BE2C (cell line): Measurements from ENCODE around the gene IGFBP5.

Experiments used
- DNase-seq: peaks from one replicate; pipeline ENCODE4 v3.0.0-alpha.2; 2020
- H3K27me3 ChIP-seq: fragments of 250-450 bp; sonication (Bioruptor Pico); 2 replicates; pipeline ENCODE4 v1.5.1; 2020; ENCODE audit warnings: mild to moderate bottlenecking
- H3K36me3 ChIP-seq: fragments of 250-450 bp; sonication (Bioruptor Pico); 2 replicates; pipeline ENCODE4 v1.5.1; 2020; ENCODE audit warnings: mild to moderate bottlenecking
- H3K4me1 ChIP-seq: fragments of 250-450 bp; sonication (Bioruptor Pico); 2 replicates; pipeline ENCODE4 v1.5.1; 2020
- H3K4me3 ChIP-seq: 2 replicates; pipeline ENCODE4 v1.5.1; 2011; ENCODE audit warnings: low read depth, low read length
- H3K9me3 ChIP-seq: fragments of 250-450 bp; sonication (Bioruptor Pico); 2 replicates; pipeline ENCODE4 v1.5.1; 2020
- TF ChIP-seq, protein P1 (sequence below): IDR thresholded peaks from 2 replicates; pipeline ENCODE4 v1.5.1; 2012; ENCODE audit warnings: mild to moderate bottlenecking, low read depth, low read length

The IGFBP5 gene

DNA sequence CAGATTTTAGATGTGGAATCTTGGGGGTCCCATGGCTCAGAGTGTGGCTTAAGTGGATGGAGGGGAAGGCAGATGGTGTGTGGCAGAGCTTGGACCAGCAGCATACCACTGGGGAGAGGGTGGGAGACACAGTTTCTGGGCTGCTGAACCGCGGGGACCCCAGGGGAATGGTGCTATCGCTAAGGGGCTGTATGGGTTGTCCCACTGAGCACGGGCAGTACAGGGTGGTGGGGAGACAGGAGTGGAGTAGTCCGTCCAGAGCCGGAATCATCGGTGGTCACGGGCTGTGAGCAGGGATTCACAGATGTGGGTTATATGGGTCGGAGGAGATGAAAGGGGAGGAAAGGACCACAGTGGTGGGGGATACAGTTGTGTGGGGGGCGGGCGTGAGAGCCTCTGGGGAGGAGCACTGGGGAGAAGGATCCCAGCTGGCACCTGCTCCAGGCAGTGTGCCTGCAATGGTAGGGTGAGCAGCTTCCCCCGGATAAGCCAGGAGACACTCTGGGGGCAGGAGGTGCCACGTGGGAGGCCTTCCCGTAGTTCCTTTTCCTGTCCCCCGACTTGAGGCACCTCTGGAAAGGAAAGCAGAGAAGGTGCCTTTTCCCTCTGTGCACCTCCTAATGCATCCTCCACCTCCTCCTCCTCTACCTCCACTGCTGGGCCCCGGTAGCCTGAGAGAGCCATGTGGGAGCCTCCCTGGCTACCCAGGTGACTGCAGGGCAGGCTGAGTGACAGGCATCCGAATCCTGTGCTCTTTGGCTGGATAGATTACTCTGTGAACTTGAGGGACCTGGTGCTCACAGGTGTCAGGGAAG lies 24.9 kb downstream of the IGFBP5 start:
- Histone ChIP-seq H3K4me1 (peaks cover 10% of the 10 kb centered on the region), H3K27me3 (no peaks in the 10 kb centered on the region), H3K9me3 (no peaks in the 10 kb centered on the region), H3K4me3 (no peak overlapping the region), H3K36me3 (no peaks in the 10 kb centered on the region)
- no peak for DNase-seq
- TF ChIP-seq, protein P1, sequence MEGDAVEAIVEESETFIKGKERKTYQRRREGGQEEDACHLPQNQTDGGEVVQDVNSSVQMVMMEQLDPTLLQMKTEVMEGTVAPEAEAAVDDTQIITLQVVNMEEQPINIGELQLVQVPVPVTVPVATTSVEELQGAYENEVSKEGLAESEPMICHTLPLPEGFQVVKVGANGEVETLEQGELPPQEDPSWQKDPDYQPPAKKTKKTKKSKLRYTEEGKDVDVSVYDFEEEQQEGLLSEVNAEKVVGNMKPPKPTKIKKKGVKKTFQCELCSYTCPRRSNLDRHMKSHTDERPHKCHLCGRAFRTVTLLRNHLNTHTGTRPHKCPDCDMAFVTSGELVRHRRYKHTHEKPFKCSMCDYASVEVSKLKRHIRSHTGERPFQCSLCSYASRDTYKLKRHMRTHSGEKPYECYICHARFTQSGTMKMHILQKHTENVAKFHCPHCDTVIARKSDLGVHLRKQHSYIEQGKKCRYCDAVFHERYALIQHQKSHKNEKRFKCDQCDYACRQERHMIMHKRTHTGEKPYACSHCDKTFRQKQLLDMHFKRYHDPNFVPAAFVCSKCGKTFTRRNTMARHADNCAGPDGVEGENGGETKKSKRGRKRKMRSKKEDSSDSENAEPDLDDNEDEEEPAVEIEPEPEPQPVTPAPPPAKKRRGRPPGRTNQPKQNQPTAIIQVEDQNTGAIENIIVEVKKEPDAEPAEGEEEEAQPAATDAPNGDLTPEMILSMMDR: no peak

DNA sequence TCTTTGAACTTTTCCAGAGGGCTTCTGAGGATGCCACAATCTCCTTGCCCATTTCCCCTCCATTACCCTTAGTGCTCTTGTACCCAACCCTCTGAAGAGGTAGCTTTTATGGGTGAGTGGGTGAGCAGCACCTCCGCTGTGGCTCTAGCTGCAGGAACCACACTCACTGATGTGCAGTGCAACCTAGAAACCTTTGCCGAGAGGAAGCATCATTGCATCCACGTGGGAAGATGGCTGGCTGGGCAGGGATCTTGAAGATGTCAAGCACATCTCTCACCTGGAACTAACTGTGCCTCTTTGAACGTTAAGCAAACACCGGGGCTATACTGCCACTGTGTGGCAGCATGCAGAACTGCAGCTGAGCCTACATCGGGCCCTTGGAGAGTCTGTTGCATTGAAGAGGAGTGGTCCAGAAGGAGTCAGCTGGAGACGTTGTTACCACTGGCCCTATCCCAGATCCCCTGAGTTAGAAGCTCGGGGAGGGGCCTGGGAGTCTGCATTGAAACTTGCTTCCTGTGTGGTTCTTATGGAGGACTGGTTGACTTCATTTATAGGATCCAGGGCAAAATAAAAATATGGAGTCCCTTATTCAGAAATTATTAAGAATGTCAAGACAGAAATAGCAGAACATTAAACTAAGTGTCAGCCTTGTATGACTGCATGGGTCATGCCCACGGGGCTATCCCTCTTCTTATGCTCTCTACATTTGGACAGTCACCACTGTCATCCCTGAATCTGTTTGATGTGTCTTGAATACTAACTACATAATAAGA lies 28.7 kb downstream of the IGFBP5 start:
- TF ChIP-seq, protein P1: peak; percentile 100
- peak; percentile 72 for DNase-seq
- Histone ChIP-seq H3K4me1 (peaks cover 22% of the 10 kb centered on the region), H3K9me3 (no peaks in the 10 kb centered on the region), H3K36me3 (peaks cover 14% of the 10 kb centered on the region), H3K4me3 (no peak overlapping the region), H3K27me3 (no peaks in the 10 kb centered on the region)

DNA sequence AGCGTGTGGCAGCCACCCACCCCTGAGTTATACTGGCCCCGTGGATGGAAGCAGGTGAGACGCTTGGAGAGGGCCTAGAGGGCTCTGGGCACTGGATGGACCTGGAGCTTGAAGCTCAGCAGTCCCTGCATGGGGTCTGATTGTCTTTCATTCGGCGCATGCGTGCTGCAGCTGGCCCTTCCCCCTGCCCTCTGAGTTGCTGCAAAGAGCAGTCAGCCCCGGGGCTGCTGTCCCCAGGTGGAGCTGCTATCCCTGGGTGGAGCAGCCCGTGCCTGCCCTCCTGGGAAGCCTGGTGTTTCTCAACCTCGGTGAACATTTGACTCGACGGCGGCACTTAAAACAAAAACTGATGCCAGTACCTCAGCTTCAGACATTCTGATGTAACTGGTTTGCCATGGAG lies 29.6 kb downstream of the IGFBP5 start:
- Histone ChIP-seq H3K27me3 (no peaks in the 10 kb centered on the region), H3K4me3 (peak overlapping the region; percentile 19; the same call in 1 of the 2 replicates), H3K36me3 (peaks cover 22% of the 10 kb centered on the region), H3K4me1 (peaks cover 22% of the 10 kb centered on the region), H3K9me3 (no peaks in the 10 kb centered on the region)
- DNase-seq: peak; percentile 82
- TF ChIP-seq, protein P1: no peak

DNA sequence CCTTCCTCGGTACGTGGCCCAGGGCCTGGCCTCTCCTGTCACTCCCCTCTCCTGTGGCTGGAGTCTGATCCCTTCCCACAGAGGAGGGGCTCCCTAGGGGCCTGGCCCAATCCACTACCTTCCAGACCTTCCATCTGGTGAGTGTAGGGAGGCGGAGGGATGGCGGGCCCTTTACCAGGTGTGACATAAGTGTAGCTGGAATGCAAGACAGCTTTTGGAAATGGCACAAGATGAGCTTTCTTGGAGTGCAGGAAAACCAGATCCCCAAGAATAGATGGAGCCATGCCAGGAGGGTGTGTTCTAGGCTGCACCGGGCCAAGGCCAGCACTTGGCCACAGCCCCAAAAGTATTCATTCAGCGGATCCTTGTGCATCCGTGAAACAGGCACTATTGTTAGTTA lies 30.1 kb downstream of the IGFBP5 start:
- Histone ChIP-seq H3K4me1 (peaks cover 22% of the 10 kb centered on the region), H3K36me3 (peaks cover 27% of the 10 kb centered on the region), H3K4me3 (no peak overlapping the region), H3K9me3 (no peaks in the 10 kb centered on the region), H3K27me3 (no peaks in the 10 kb centered on the region)
- peak; percentile 54 for DNase-seq
- TF ChIP-seq, protein P1: no peak

DNA sequence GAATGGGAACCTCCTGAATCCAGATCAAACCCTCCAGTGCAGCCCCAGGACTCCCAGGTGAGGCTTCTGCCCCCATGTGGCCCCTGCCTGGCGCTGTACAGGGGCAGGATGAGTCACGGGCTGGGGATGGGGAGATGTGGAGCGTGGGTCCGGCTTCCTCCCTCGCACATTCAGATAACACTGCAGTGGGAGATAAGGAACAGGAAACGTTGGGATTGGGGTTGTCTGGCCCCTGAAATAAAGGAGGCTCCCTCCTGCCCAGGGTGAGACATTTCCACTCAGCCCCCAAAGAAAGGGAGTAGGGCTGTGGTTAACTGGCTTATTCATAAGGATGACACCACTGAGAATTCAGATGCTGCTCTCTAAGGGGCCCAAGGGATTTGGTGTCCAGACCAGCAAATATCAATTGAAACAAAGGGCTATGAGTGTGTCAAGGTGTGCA lies 30.7 kb downstream of the IGFBP5 start:
- TF ChIP-seq, protein P1: peak; percentile 58
- peak; percentile 68 for DNase-seq
- H3K36me3 ChIP-seq: peaks cover 27% of the 10 kb centered on the region
- H3K4me1 ChIP-seq: peaks cover 22% of the 10 kb centered on the region
- no peak overlapping the region for H3K4me3 ChIP-seq
- H3K27me3 ChIP-seq: no peaks in the 10 kb centered on the region
- no peaks in the 10 kb centered on the region for H3K9me3 ChIP-seq
